HepG2 (cell line): ENCODE results near the gene LPXN. TPM values are rescaled to one million over a fixed set of nuclear protein-coding genes. Genes with fewer than 3 reads are reported as not detected.

ENCODE experiments used
- ATAC-seq: fragments of 200-7000 bp; cut with Tn5 transposase; 3 replicates; pipeline ENCODE4 v1.9.1; 2020; ENCODE audit warnings: mild to moderate bottlenecking, moderate library complexity
- BruUV-seq: library from RNA; stranded (reverse); fragments of 400-500 nt; replicated peaks from 2 replicates; lab custom pipeline; 2021; lab: Mats Ljungman, UMichigan
- CTCF ChIA-PET: fragments of 300-600 bp; formaldehyde crosslinking; extraction: SDS; loops from one replicate; lab custom pipeline; 2021; ENCODE audit warnings: low total read pairs, inconsistent platforms, low intra/inter-chr PET ratio; lab: Yijun Ruan, JAX
- POLR2A ChIA-PET: fragments of 350-600 bp; sonication (Branson Sonifier 250); formaldehyde crosslinking; loops from one replicate; lab custom pipeline; 2020; ENCODE audit warnings: antibody characterized with exemption, inconsistent platforms; lab: Yijun Ruan, JAX
- DNase-seq: peaks from one replicate; pipeline ENCODE4 v3.0.0-alpha.2; 2015; ENCODE audit warnings: low spot score
- FAIRE-seq: peaks from 3 replicates; lab custom pipeline; 2011; peaks lifted over from hg19 to GRCh38; lab: Jason Lieb, UNC
- H2AFZ ChIP-seq: one replicate; pipeline ENCODE4 v1.6.1; 2011; ENCODE audit warnings: low read length, inconsistent platforms
- H3K27ac ChIP-seq: fragments of 300-600 bp; 3 replicates; pipeline ENCODE4 v1.8.0; 2011; ENCODE audit warnings: mixed run types, mild to moderate bottlenecking, mixed read lengths, low read length, inconsistent platforms; ENCODE audit not compliant: insufficient read depth; ENCODE audit errors: extremely low read length
- H3K27me3 ChIP-seq, 2 experiments: fragments of 200-600 bp in 1 of 2; 2 replicates in 1 of 2; 3 replicates in 1 of 2; pipeline versions ENCODE4 v1.6.0 to v1.8.0; 2011; ENCODE audit warnings: low read length in 2 of 2, mild to moderate bottlenecking in 2 of 2, moderate library complexity in 2 of 2, inconsistent platforms in 1 of 2; ENCODE audit not compliant: insufficient read depth in 2 of 2, control insufficient read depth in 1 of 2
- H3K36me3 ChIP-seq, 2 experiments: fragments of 200-600 bp in 1 of 2; replicated peaks in 1 of 2; 2 replicates in 1 of 2; 3 replicates in 1 of 2; pipeline versions ENCODE4 v1.5.1 to v1.8.0; 2011; ENCODE audit warnings: low read length in 2 of 2, inconsistent platforms in 1 of 2; ENCODE audit not compliant: insufficient read depth in 2 of 2, control insufficient read depth in 1 of 2
- H3K4me1 ChIP-seq: 2 replicates; pipeline ENCODE4 v1.5.1; 2012; ENCODE audit warnings: low read length, inconsistent platforms; ENCODE audit not compliant: insufficient read depth
- H3K4me2 ChIP-seq: 2 replicates; pipeline ENCODE4 v1.6.0; 2011; ENCODE audit warnings: low read depth, low read length, inconsistent platforms
- H3K4me3 ChIP-seq, 3 experiments: fragments of 200-600 bp in 1 of 3; sonication (generic), shearing (Covaris generic) in 1 of 3; replicated peaks in 1 of 3; 2 replicates each; pipeline ENCODE4 v1.5.1; 2011 to 2016; ENCODE audit warnings: low read length in 3 of 3, inconsistent platforms in 2 of 3, low read depth in 2 of 3, mild to moderate bottlenecking in 2 of 3, control low read depth in 1 of 3, mixed read lengths in 1 of 3; ENCODE audit not compliant: insufficient read depth in 1 of 3
- H3K79me2 ChIP-seq: one replicate; pipeline ENCODE4 v1.6.1; 2011; ENCODE audit warnings: low read length, inconsistent platforms; ENCODE audit not compliant: insufficient read depth
- H3K9ac ChIP-seq: 2 replicates; pipeline ENCODE4 v1.6.0; 2011; ENCODE audit warnings: mild to moderate bottlenecking, low read depth, low read length, inconsistent platforms; ENCODE audit not compliant: insufficient read depth
- H3K9me3 ChIP-seq: 2 replicates; pipeline ENCODE4 v1.5.1; 2012; ENCODE audit warnings: mild to moderate bottlenecking, low read length
- H4K20me1 ChIP-seq: 2 replicates; pipeline ENCODE4 v1.6.0; 2011; ENCODE audit warnings: inconsistent platforms, mild to moderate bottlenecking, low read length, moderate library complexity; ENCODE audit not compliant: insufficient read depth
- FOSL1 ChIP-seq: sonication (generic); formaldehyde crosslinking; IDR thresholded peaks from 2 replicates; pipeline ENCODE4 v1.9.0; 2021; ENCODE audit warnings: missing genetic modification reagents, borderline replicate concordance
- JUN ChIP-seq: sonication (generic); formaldehyde crosslinking; IDR thresholded peaks from 2 replicates; pipeline ENCODE4 v1.4.0; 2020; ENCODE audit warnings: mild to moderate bottlenecking, missing genetic modification reagents
- NFATC3 ChIP-seq: sonication (generic); formaldehyde crosslinking; IDR thresholded peaks from 2 replicates; pipeline ENCODE4 v1.5.1; 2020; ENCODE audit warnings: mild to moderate bottlenecking, missing genetic modification reagents
- NR2F2 ChIP-seq: IDR thresholded peaks from 2 replicates; pipeline ENCODE4 v1.6.1; 2012; ENCODE audit warnings: low read depth, inconsistent platforms, borderline replicate concordance
- ZFYVE20 ChIP-seq: sonication (generic); formaldehyde crosslinking; IDR thresholded peaks from 2 replicates; pipeline ENCODE4 v1.8.0; 2023; ENCODE audit warnings: low read depth, mild to moderate bottlenecking, moderate library complexity, missing genetic modification reagents, borderline replicate concordance
- ZNF225 ChIP-seq: sonication (generic); formaldehyde crosslinking; IDR thresholded peaks from 2 replicates; pipeline ENCODE4 v1.4.0; 2020; ENCODE audit warnings: mild to moderate bottlenecking, missing genetic modification reagents
- ZNF335 ChIP-seq: sonication (generic); formaldehyde crosslinking; IDR thresholded peaks from 2 replicates; pipeline ENCODE4 v1.4.0; 2020; ENCODE audit warnings: missing genetic modification reagents
- ZNF629 ChIP-seq: sonication (generic); formaldehyde crosslinking; conservative IDR thresholded peaks from 2 replicates; pipeline ENCODE4 v1.5.0; 2020; ENCODE audit warnings: missing genetic modification reagents
- ZNF660 ChIP-seq: sonication (generic); formaldehyde crosslinking; IDR thresholded peaks from 2 replicates; pipeline ENCODE4 v1.5.1; 2020; ENCODE audit warnings: mild to moderate bottlenecking, low read depth, missing genetic modification reagents, borderline replicate concordance
- ZNF674 ChIP-seq: sonication (generic); formaldehyde crosslinking; IDR thresholded peaks from 2 replicates; pipeline ENCODE4 v1.5.0; 2020; ENCODE audit warnings: low read depth, mild to moderate bottlenecking, missing genetic modification reagents
- WGBS: methylation state at CpG from one replicate; pipeline ENCODE4 v1.1.6; 2017; ENCODE audit warnings: low lambda C conversion rate; 5-methylcytosine and 5-hydroxymethylcytosine counted together
- in situ Hi-C: cut with HindIII; loops from 2 replicates; pipeline ENCODE4 v1.10.0; 2017; ENCODE audit warnings: low pct_unique_long_range_greater_than_20kb; ENCODE audit not compliant: extremely low pct_ligation_motif_present
- intact Hi-C: fragments of 100-400 bp; cut with micrococcal nuclease; formaldehyde crosslinking; loops from one replicate; pipeline ENCODE4 v1.10.0; 2022; ENCODE audit not compliant: unreplicated experiment
- polyA plus RNA-seq, 8 experiments: library from polyadenylated mRNA; depleted of rRNA in 3 of 8; stranded (reverse) in 7 of 8; unstranded in 1 of 8; fragments of >200 nt; fragmentation: Illumina TruSeq in 4 of 8; extraction: Trizol in 4 of 8; gene quantifications; 2 replicates each; pipeline versions ENCODE4 v1.2.1 to v1.2.3, GENCODE V29; 2011 to 2016; ENCODE audit warnings: low read depth in 4 of 8, missing spikeins in 1 of 8, mixed read lengths in 1 of 8; ENCODE audit not compliant: insufficient read depth in 1 of 8
- total RNA-seq, 5 experiments: library from RNA; depleted of rRNA; stranded (reverse); fragments of >200 nt; fragmentation: Illumina TruSeq; extraction: Trizol; gene quantifications; 2 replicates each; pipeline ENCODE4 v1.2.3, GENCODE V29; 2016; ENCODE audit warnings: low read depth in 1 of 5
- TF ChIP-seq, protein P1 (sequence below): sonication (generic); formaldehyde crosslinking; IDR thresholded peaks from 2 replicates; pipeline ENCODE4 v1.8.0; 2023; ENCODE audit warnings: mild to moderate bottlenecking, missing genetic modification reagents
- TF ChIP-seq, protein P2 (sequence below): sonication (generic); formaldehyde crosslinking; IDR thresholded peaks from 2 replicates; pipeline ENCODE4 v1.5.0; 2020; ENCODE audit warnings: mild to moderate bottlenecking, missing genetic modification reagents
- TF ChIP-seq, protein P3 (sequence below): sonication (generic); formaldehyde crosslinking; IDR thresholded peaks from 2 replicates; pipeline ENCODE4 v1.4.0; 2020; ENCODE audit warnings: missing genetic modification reagents
- TF ChIP-seq, protein P4 (sequence below): sonication (generic); formaldehyde crosslinking; IDR thresholded peaks from 2 replicates; pipeline ENCODE4 v1.8.0; 2022; ENCODE audit warnings: missing genetic modification reagents, low read depth, mild to moderate bottlenecking, borderline replicate concordance
- TF ChIP-seq, protein P5 (sequence below): sonication (generic); formaldehyde crosslinking; IDR thresholded peaks from 2 replicates; pipeline ENCODE4 v1.4.0; 2020; ENCODE audit warnings: missing genetic modification reagents
- TF ChIP-seq, protein P6 (sequence below): sonication (generic); formaldehyde crosslinking; conservative IDR thresholded peaks from 2 replicates; pipeline ENCODE4 v1.8.1; 2023; ENCODE audit warnings: missing genetic modification reagents

LPXN gene
- total and polyA plus RNA-seq, 2 of the 13 experiments (the other 11 are each of a cell fraction or from before 2014, with no cell fraction given) = 1.7 to 3.5 TPM

DNA sequence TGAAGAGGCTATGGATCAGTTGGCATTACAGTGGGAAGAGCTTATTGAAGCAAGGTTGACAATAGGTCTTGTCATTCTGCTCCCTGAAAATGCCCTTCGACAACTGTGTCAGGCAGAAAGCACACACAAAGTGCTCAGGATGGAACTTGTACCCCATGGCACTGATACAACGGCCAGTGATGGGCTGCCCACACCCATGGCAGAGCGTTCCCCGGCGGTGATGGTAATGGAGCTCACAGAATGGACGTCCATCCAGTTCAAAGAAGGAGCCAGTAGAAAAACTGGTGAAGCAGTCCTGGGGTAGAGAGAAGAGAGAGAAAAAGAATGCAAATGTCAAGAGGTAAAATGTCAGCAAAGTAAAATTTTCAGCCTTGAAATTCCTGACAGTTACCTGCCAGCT lies 48.2 kb downstream of the LPXN start:
- WGBS = 94% methylated on average over 6 of the region's 6 CpGs
- Histone ChIP-seq H2AFZ (no peak overlapping the region), H3K79me2 (no peaks in the 10 kb centered on the region), H3K36me3 (no peaks in the 10 kb centered on the region), H3K9me3 (no peaks in the 10 kb centered on the region), H3K4me1 (peaks cover 6% of the 10 kb centered on the region), H3K4me2 (no peak overlapping the region), H3K27ac (no peak overlapping the region), H3K4me3 (no peak overlapping the region), H3K27me3 (no peaks in the 10 kb centered on the region), H4K20me1 (no peaks in the 10 kb centered on the region), H3K9ac (no peak overlapping the region)
- intact Hi-C loops (no loop called here), in situ Hi-C loops (loop anchor here (25.0 kb wide), 1 partner anchor 260 kb away; no protein-coding TSS in a partner anchor)
- no TSS peak for BruUV-seq
- ChIA-PET CTCF (no interaction called here), POLR2A (no interaction called here)
- DNase-seq = no peak
- ATAC-seq = no peak
- no peak for FAIRE-seq
- TF ChIP-seq, protein P1, sequence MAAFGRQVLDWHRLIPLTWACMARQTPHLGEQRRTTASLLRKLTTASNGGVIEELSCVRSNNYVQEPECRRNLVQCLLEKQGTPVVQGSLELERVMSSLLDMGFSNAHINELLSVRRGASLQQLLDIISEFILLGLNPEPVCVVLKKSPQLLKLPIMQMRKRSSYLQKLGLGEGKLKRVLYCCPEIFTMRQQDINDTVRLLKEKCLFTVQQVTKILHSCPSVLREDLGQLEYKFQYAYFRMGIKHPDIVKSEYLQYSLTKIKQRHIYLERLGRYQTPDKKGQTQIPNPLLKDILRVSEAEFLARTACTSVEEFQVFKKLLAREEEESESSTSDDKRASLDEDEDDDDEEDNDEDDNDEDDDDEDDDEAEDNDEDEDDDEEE (CRISPR knock-in tag) = no peak
- TF ChIP-seq ZNF674 = no peak
- TF ChIP-seq, protein P2, sequence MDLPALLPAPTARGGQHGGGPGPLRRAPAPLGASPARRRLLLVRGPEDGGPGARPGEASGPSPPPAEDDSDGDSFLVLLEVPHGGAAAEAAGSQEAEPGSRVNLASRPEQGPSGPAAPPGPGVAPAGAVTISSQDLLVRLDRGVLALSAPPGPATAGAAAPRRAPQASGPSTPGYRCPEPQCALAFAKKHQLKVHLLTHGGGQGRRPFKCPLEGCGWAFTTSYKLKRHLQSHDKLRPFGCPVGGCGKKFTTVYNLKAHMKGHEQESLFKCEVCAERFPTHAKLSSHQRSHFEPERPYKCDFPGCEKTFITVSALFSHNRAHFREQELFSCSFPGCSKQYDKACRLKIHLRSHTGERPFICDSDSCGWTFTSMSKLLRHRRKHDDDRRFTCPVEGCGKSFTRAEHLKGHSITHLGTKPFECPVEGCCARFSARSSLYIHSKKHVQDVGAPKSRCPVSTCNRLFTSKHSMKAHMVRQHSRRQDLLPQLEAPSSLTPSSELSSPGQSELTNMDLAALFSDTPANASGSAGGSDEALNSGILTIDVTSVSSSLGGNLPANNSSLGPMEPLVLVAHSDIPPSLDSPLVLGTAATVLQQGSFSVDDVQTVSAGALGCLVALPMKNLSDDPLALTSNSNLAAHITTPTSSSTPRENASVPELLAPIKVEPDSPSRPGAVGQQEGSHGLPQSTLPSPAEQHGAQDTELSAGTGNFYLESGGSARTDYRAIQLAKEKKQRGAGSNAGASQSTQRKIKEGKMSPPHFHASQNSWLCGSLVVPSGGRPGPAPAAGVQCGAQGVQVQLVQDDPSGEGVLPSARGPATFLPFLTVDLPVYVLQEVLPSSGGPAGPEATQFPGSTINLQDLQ = no peak
- no peak for TF ChIP-seq NR2F2
- TF ChIP-seq JUN = no peak
- TF ChIP-seq, protein P3, sequence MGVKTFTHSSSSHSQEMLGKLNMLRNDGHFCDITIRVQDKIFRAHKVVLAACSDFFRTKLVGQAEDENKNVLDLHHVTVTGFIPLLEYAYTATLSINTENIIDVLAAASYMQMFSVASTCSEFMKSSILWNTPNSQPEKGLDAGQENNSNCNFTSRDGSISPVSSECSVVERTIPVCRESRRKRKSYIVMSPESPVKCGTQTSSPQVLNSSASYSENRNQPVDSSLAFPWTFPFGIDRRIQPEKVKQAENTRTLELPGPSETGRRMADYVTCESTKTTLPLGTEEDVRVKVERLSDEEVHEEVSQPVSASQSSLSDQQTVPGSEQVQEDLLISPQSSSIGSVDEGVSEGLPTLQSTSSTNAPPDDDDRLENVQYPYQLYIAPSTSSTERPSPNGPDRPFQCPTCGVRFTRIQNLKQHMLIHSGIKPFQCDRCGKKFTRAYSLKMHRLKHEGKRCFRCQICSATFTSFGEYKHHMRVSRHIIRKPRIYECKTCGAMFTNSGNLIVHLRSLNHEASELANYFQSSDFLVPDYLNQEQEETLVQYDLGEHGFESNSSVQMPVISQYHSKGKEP = no peak
- no peak for TF ChIP-seq ZNF225 (CRISPR knock-in tag)
- TF ChIP-seq, protein P4, sequence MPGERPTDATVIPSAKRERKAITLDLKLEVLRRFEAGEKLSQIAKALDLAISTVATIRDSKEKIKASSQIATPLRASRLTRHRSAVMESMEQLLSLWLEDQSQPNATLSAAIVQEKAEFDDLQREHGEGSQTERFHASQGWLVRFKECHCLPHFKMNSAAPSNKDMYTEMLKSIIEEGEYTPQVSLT = no peak
- TF ChIP-seq, protein P5, sequence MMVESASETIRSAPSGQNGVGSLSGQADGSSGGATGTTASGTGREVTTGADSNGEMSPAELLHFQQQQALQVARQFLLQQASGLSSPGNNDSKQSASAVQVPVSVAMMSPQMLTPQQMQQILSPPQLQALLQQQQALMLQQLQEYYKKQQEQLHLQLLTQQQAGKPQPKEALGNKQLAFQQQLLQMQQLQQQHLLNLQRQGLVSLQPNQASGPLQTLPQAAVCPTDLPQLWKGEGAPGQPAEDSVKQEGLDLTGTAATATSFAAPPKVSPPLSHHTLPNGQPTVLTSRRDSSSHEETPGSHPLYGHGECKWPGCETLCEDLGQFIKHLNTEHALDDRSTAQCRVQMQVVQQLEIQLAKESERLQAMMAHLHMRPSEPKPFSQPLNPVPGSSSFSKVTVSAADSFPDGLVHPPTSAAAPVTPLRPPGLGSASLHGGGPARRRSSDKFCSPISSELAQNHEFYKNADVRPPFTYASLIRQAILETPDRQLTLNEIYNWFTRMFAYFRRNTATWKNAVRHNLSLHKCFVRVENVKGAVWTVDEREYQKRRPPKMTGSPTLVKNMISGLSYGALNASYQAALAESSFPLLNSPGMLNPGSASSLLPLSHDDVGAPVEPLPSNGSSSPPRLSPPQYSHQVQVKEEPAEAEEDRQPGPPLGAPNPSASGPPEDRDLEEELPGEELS (CRISPR knock-in tag) = no peak
- TF ChIP-seq ZFYVE20 (CRISPR knock-in tag) = no peak
- TF ChIP-seq, protein P6, sequence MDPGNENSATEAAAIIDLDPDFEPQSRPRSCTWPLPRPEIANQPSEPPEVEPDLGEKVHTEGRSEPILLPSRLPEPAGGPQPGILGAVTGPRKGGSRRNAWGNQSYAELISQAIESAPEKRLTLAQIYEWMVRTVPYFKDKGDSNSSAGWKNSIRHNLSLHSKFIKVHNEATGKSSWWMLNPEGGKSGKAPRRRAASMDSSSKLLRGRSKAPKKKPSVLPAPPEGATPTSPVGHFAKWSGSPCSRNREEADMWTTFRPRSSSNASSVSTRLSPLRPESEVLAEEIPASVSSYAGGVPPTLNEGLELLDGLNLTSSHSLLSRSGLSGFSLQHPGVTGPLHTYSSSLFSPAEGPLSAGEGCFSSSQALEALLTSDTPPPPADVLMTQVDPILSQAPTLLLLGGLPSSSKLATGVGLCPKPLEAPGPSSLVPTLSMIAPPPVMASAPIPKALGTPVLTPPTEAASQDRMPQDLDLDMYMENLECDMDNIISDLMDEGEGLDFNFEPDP = no peak
- no peak for TF ChIP-seq ZNF629 (CRISPR knock-in tag)
- no peak for TF ChIP-seq ZNF335 (CRISPR knock-in tag)
- no peak for TF ChIP-seq FOSL1
- no peak for TF ChIP-seq NFATC3 (CRISPR knock-in tag)
- no peak for TF ChIP-seq ZNF660 (CRISPR knock-in tag)
